WERI-Rb-1 (cell line): ENCODE data around the gene IL17RD.

Experiments
- DNase-seq: peaks from one replicate; pipeline ENCODE4 v3.0.0-alpha.2; 2020
- H3K27ac ChIP-seq: fragments of 250-450 bp; sonication (Bioruptor Pico); 2 replicates; pipeline ENCODE4 v1.5.1; 2020; ENCODE audit warnings: mild to moderate bottlenecking, moderate library complexity
- H3K27me3 ChIP-seq: fragments of 250-450 bp; sonication (Bioruptor Pico); 2 replicates; pipeline ENCODE4 v1.5.1; 2021; ENCODE audit warnings: mild to moderate bottlenecking, low read depth, moderate library complexity; ENCODE audit not compliant: insufficient read depth, severe bottlenecking
- H3K36me3 ChIP-seq: fragments of 250-450 bp; sonication (Bioruptor Pico); 2 replicates; pipeline ENCODE4 v1.5.1; 2020; ENCODE audit warnings: mild to moderate bottlenecking, moderate library complexity
- H3K4me3 ChIP-seq: 2 replicates; pipeline ENCODE4 v1.5.1; 2011; ENCODE audit warnings: low read depth, mild to moderate bottlenecking, control low read depth, low read length
- H3K9me3 ChIP-seq: fragments of 250-450 bp; sonication (Bioruptor Pico); 2 replicates; pipeline ENCODE4 v1.5.1; 2021; ENCODE audit warnings: mild to moderate bottlenecking, moderate library complexity; ENCODE audit not compliant: severe bottlenecking
- TF ChIP-seq, protein P1 (sequence below): IDR thresholded peaks from 2 replicates; pipeline ENCODE4 v1.5.1; 2011; ENCODE audit warnings: low read depth, mild to moderate bottlenecking, control low read depth, inconsistent platforms, low read length

The IL17RD gene

DNA sequence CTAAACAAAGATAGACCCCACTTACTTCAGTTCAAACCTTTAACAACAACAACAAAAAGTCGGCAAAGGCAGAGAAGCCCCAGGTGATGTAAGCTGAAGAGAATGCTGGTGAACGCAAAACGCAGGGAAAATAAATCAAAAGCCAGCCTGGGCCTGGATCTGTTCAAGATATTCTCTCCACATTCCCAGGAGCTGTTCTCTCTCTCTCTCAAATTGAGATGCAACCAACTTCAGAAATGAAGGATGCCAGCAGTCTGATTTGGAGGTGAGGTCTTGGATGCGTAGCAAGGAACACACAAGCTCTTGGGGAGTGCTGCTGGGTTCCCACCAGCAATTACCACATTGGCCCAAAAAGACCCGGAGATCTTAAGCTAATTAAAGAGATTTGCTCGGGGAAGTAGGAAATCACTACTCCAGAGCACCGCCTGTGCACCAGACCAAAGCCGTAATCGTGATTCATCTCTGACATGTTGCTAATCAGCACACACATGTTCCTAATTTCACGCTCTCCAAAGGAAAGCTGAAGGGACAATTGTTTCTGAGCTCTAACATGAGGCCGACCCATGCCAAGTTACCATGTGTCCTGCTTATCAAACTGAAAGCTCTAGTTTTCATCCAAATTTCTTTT lies 37.1 kb downstream of the IL17RD start:
- no peak overlapping the region for H3K4me3 ChIP-seq

DNA sequence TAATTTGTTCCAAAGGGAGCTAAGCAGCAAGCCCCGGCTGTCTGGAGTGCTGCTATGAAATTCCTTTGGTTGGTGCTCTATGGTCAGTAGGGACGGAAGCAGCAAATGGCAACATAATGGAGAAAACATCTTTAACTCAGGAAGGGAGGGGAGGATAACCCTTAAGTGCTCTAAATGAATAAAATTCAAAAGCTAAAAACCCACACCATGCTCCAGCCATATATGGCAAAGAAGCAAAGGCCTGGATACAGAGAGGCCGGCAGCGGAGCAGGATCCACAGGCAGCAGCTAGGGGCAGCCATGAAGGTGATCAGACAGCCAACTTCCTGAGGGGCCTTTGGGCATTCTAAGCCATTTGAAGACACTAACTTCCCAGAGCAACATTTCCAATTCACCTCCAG lies 38.9 kb downstream of the IL17RD start:
- H3K9me3 ChIP-seq = no peaks in the 10 kb centered on the region
- H3K27me3 ChIP-seq = peaks cover 21% of the 10 kb centered on the region
- no peak overlapping the region for H3K27ac ChIP-seq
- DNase-seq = no peak
- TF ChIP-seq, protein P1, sequence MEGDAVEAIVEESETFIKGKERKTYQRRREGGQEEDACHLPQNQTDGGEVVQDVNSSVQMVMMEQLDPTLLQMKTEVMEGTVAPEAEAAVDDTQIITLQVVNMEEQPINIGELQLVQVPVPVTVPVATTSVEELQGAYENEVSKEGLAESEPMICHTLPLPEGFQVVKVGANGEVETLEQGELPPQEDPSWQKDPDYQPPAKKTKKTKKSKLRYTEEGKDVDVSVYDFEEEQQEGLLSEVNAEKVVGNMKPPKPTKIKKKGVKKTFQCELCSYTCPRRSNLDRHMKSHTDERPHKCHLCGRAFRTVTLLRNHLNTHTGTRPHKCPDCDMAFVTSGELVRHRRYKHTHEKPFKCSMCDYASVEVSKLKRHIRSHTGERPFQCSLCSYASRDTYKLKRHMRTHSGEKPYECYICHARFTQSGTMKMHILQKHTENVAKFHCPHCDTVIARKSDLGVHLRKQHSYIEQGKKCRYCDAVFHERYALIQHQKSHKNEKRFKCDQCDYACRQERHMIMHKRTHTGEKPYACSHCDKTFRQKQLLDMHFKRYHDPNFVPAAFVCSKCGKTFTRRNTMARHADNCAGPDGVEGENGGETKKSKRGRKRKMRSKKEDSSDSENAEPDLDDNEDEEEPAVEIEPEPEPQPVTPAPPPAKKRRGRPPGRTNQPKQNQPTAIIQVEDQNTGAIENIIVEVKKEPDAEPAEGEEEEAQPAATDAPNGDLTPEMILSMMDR = no peak
- H3K36me3 ChIP-seq = no peaks in the 10 kb centered on the region
- H3K4me3 ChIP-seq = no peak overlapping the region

More for the DNA sequence above, 37.1 kb downstream of the IL17RD start:
- no peaks in the 10 kb centered on the region for H3K9me3 ChIP-seq
- TF ChIP-seq, protein P1 = no peak
- DNase-seq = peak; percentile 83
- H3K27me3 ChIP-seq = peaks cover 21% of the 10 kb centered on the region
- H3K27ac ChIP-seq = no peak overlapping the region
- no peaks in the 10 kb centered on the region for H3K36me3 ChIP-seq

DNA sequence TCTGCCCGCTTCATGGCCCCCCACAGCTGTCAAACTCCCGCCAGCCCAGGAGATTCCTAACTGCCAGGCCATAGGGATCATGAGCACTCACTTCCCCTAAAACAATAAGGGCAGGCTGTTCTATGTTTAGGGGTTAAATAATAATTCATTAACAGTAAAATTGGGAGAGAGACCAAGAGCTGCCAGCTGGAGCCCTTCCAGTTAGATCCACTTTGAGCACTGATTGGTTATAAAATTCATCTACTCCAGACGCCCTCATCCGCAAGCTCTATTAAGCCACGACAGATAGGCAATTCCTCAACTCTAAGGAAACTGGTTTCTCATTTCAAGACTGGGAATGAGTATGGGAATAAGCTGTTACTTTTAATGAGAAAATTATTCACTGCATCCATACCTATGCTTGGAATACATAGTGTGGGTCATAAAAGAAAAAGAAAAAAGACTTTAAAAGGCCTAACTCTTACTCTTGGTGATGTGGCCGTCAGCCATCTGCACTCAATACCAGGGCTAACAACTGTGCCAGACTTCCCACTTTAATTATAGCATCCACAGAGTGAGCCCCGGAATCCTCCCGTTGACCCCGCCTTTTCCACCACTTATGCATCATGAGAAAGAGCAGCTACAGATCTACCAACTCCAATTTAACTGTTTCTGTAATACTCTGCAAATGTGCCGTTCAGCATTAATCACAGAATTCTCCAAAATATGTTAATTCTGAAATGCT lies 44.5 kb downstream of the IL17RD start:
- no peaks in the 10 kb centered on the region for H3K36me3 ChIP-seq
- H3K9me3 ChIP-seq = no peaks in the 10 kb centered on the region
- H3K27me3 ChIP-seq = no peaks in the 10 kb centered on the region
- no peak overlapping the region for H3K27ac ChIP-seq
- DNase-seq = no peak
- TF ChIP-seq, protein P1 = no peak
- H3K4me3 ChIP-seq = no peak overlapping the region

DNA sequence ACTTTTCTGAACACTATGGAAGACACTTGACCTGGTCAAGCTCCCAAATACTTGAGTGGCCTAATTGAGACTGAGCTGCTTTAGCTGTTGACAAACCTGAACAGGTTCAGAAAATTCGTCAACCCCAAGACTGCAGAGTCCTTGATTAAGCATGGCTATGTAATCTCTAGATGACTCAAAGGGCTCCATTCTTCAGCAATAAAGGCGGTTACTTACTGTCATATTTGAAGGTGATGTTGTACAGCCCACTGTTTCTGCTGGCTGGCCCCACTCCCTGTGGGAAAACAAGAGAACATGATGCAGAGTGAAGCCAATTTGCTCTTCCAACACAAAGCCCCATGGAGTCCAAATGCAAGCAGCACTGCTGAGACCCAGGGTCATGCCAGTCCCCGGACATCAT lies 45.1 kb downstream of the IL17RD start:
- DNase-seq = no peak
- Histone ChIP-seq H3K27me3 (no peaks in the 10 kb centered on the region), H3K9me3 (no peaks in the 10 kb centered on the region), H3K27ac (no peak overlapping the region), H3K4me3 (no peak overlapping the region), H3K36me3 (no peaks in the 10 kb centered on the region)
- TF ChIP-seq, protein P1 = no peak

DNA sequence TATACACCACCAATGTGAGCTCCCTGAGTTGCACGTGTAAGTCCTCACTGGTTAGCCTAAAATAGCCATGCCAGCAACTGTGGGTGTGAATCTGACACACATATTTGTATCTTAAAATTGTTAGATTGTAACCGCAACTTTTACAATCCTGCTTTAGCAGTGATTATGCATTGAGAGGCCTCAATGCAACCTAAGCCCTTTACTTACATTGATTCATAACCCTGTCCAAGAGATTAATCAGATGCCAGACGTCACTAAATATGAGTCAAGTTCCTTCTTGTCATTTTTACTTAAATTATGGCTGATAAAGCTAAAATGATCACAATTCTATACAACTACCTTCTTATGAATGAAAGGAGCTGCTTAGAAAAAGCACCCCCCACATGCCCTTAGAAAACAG lies 46.9 kb downstream of the IL17RD start:
- Histone ChIP-seq H3K4me3 (no peak overlapping the region), H3K36me3 (no peaks in the 10 kb centered on the region), H3K9me3 (no peaks in the 10 kb centered on the region), H3K27me3 (no peaks in the 10 kb centered on the region), H3K27ac (no peak overlapping the region)
- no peak for DNase-seq
- TF ChIP-seq, protein P1 = no peak
